HepG2 (cell line): ENCODE measurements around the gene TUBGCP6. TPM values are rescaled to one million over a fixed set of nuclear protein-coding genes. Genes with fewer than 3 reads are reported as not detected.
A peak's percentile ranks its signal among the peaks of the same experiment; 100 is the strongest.

Experiments
- CHD4 ChIP-seq: fragments of 200-600 bp; sonication (generic); IDR thresholded peaks from 2 replicates; pipeline ENCODE4 v1.7.0; 2017; ENCODE audit warnings: mild to moderate bottlenecking, low read length, borderline replicate concordance
- ETS1 ChIP-seq: sonication (generic); formaldehyde crosslinking; IDR thresholded peaks from 2 replicates; pipeline ENCODE4 v1.4.0; 2020; ENCODE audit warnings: missing genetic modification reagents
- HCFC1 ChIP-seq: fragments of 150-350 bp; IDR thresholded peaks from 2 replicates; pipeline ENCODE4 v1.6.1; 2014; ENCODE audit warnings: low read depth, low read length
- HMG20B ChIP-seq: conservative IDR thresholded peaks from 2 replicates; pipeline ENCODE4 v1.6.1; 2016; ENCODE audit warnings: missing genetic modification reagents, missing compliant biosample characterization
- HMGA1 ChIP-seq: sonication (generic); formaldehyde crosslinking; conservative IDR thresholded peaks from 2 replicates; pipeline ENCODE4 v1.4.0; 2020; ENCODE audit warnings: missing genetic modification reagents
- MTA1 ChIP-seq: sonication (generic); formaldehyde crosslinking; IDR thresholded peaks from 2 replicates; pipeline ENCODE4 v1.4.0; 2020; ENCODE audit warnings: missing genetic modification reagents, mild to moderate bottlenecking, borderline replicate concordance
- NPAS2 ChIP-seq: sonication (generic); formaldehyde crosslinking; IDR thresholded peaks from 2 replicates; pipeline ENCODE4 v1.8.0; 2022; ENCODE audit warnings: mild to moderate bottlenecking, missing genetic modification reagents, borderline replicate concordance
- PHF5A ChIP-seq: IDR thresholded peaks from one replicate; pipeline ENCODE4 v1.6.1; 2018; ENCODE audit warnings: low read depth, missing genetic modification reagents; ENCODE audit not compliant: unreplicated experiment
- RAD21 ChIP-seq: fragments of 450-650 bp; formaldehyde crosslinking; IDR thresholded peaks from 2 replicates; pipeline ENCODE4 v1.5.0; 2020; ENCODE audit warnings: mild to moderate bottlenecking
- ZFP90 ChIP-seq: sonication (generic); formaldehyde crosslinking; IDR thresholded peaks from 2 replicates; pipeline ENCODE4 v1.8.0; 2022; ENCODE audit warnings: missing genetic modification reagents, mild to moderate bottlenecking, inconsistent platforms, borderline replicate concordance
- ZNF329 ChIP-seq: sonication (generic); formaldehyde crosslinking; IDR thresholded peaks from 2 replicates; pipeline ENCODE4 v1.9.0; 2021; ENCODE audit warnings: low read depth, mild to moderate bottlenecking, missing genetic modification reagents
- ZNF350 ChIP-seq: sonication (generic); formaldehyde crosslinking; IDR thresholded peaks from 2 replicates; pipeline ENCODE4 v1.4.0; 2020; ENCODE audit warnings: mild to moderate bottlenecking, low read depth, missing genetic modification reagents, borderline replicate concordance
- ZNF737 ChIP-seq: sonication (generic); formaldehyde crosslinking; IDR thresholded peaks from 2 replicates; pipeline ENCODE4 v1.5.0; 2020; ENCODE audit warnings: missing genetic modification reagents, mild to moderate bottlenecking, borderline replicate concordance
- ZNF775 ChIP-seq: sonication (generic); formaldehyde crosslinking; IDR thresholded peaks from 2 replicates; pipeline ENCODE4 v1.4.0; 2020; ENCODE audit warnings: missing genetic modification reagents, mild to moderate bottlenecking, moderate library complexity, borderline replicate concordance
- ZNF891 ChIP-seq: sonication (generic); formaldehyde crosslinking; IDR thresholded peaks from 2 replicates; pipeline ENCODE4 v1.5.0; 2020; ENCODE audit warnings: mild to moderate bottlenecking, missing genetic modification reagents
- ZSCAN21 ChIP-seq: sonication (generic); formaldehyde crosslinking; IDR thresholded peaks from 2 replicates; pipeline ENCODE4 v1.8.0; 2022; ENCODE audit warnings: mild to moderate bottlenecking, missing genetic modification reagents, moderate library complexity, borderline replicate concordance
- polyA plus RNA-seq, 8 experiments: library from polyadenylated mRNA; depleted of rRNA in 3 of 8; stranded (reverse) in 7 of 8; unstranded in 1 of 8; fragments of >200 nt; fragmentation: Illumina TruSeq in 4 of 8; extraction: Trizol in 4 of 8; gene quantifications; 2 replicates each; pipeline versions ENCODE4 v1.2.1 to v1.2.3, GENCODE V29; 2011 to 2016; ENCODE audit warnings: low read depth in 4 of 8, missing spikeins in 1 of 8, mixed read lengths in 1 of 8; ENCODE audit not compliant: insufficient read depth in 1 of 8
- total RNA-seq, 5 experiments: library from RNA; depleted of rRNA; stranded (reverse); fragments of >200 nt; fragmentation: Illumina TruSeq; extraction: Trizol; gene quantifications; 2 replicates each; pipeline ENCODE4 v1.2.3, GENCODE V29; 2016; ENCODE audit warnings: low read depth in 1 of 5
- TF ChIP-seq, protein P1 (sequence below): sonication (generic); formaldehyde crosslinking; IDR thresholded peaks from 2 replicates; pipeline ENCODE4 v1.4.0; 2020; ENCODE audit warnings: missing genetic modification reagents
- TF ChIP-seq, protein P2 (sequence below): sonication (generic); formaldehyde crosslinking; IDR thresholded peaks from 2 replicates; pipeline ENCODE4 v1.4.0; 2020; ENCODE audit warnings: missing genetic modification reagents, borderline replicate concordance

The TUBGCP6 gene
- total and polyA plus RNA-seq, 2 of the 13 experiments (the other 11 are each of a cell fraction or from before 2014, with no cell fraction given): 14.6 to 15.7 TPM

GRCh38 chr22:50252082-50253045, 7.5 kb upstream of the TUBGCP6 start (continued):
- TF ChIP-seq, protein P1, sequence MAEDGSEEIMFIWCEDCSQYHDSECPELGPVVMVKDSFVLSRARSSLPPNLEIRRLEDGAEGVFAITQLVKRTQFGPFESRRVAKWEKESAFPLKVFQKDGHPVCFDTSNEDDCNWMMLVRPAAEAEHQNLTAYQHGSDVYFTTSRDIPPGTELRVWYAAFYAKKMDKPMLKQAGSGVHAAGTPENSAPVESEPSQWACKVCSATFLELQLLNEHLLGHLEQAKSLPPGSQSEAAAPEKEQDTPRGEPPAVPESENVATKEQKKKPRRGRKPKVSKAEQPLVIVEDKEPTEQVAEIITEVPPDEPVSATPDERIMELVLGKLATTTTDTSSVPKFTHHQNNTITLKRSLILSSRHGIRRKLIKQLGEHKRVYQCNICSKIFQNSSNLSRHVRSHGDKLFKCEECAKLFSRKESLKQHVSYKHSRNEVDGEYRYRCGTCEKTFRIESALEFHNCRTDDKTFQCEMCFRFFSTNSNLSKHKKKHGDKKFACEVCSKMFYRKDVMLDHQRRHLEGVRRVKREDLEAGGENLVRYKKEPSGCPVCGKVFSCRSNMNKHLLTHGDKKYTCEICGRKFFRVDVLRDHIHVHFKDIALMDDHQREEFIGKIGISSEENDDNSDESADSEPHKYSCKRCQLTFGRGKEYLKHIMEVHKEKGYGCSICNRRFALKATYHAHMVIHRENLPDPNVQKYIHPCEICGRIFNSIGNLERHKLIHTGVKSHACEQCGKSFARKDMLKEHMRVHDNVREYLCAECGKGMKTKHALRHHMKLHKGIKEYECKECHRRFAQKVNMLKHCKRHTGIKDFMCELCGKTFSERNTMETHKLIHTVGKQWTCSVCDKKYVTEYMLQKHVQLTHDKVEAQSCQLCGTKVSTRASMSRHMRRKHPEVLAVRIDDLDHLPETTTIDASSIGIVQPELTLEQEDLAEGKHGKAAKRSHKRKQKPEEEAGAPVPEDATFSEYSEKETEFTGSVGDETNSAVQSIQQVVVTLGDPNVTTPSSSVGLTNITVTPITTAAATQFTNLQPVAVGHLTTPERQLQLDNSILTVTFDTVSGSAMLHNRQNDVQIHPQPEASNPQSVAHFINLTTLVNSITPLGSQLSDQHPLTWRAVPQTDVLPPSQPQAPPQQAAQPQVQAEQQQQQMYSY (CRISPR knock-in tag): no peak
- TF ChIP-seq HMGA1 (CRISPR knock-in tag) (no peak), ETS1 (CRISPR knock-in tag) (no peak), ZNF891 (CRISPR knock-in tag) (no peak; the same call in 1 of the 2 replicates), HMG20B (no peak), ZNF775 (CRISPR knock-in tag) (no peak), NPAS2 (CRISPR knock-in tag) (no peak), MTA1 (CRISPR knock-in tag) (no peak), ZSCAN21 (CRISPR knock-in tag) (no peak), PHF5A (CRISPR knock-in tag) (no peak), ZFP90 (CRISPR knock-in tag) (0 out of 2 replicates have a peak, but pooled peaks have one; percentile 28), RAD21 (peak; percentile 67; the same call in 1 of the 2 replicates), HCFC1 (no peak), ZNF737 (CRISPR knock-in tag) (no peak), ZNF329 (CRISPR knock-in tag) (0 out of 2 replicates have a peak, but pooled peaks have one; percentile 30), ZNF350 (CRISPR knock-in tag) (no peak), CHD4 (no peak)
- TF ChIP-seq, protein P2, sequence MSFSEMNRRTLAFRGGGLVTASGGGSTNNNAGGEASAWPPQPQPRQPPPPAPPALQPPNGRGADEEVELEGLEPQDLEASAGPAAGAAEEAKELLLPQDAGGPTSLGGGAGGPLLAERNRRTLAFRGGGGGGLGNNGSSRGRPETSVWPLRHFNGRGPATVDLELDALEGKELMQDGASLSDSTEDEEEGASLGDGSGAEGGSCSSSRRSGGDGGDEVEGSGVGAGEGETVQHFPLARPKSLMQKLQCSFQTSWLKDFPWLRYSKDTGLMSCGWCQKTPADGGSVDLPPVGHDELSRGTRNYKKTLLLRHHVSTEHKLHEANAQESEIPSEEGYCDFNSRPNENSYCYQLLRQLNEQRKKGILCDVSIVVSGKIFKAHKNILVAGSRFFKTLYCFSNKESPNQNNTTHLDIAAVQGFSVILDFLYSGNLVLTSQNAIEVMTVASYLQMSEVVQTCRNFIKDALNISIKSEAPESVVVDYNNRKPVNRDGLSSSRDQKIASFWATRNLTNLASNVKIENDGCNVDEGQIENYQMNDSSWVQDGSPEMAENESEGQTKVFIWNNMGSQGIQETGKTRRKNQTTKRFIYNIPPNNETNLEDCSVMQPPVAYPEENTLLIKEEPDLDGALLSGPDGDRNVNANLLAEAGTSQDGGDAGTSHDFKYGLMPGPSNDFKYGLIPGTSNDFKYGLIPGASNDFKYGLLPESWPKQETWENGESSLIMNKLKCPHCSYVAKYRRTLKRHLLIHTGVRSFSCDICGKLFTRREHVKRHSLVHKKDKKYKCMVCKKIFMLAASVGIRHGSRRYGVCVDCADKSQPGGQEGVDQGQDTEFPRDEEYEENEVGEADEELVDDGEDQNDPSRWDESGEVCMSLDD (CRISPR knock-in tag): no peak
